ENCODE measurements around the gene FHOD3. TPM values are rescaled to one million over a fixed set of nuclear protein-coding genes. Genes with fewer than 3 reads are reported as not detected.

Gene FHOD3
- total and polyA plus RNA-seq, 9 donors: 27.1 to 36.8 (median 33.7) TPM

Other genes starting within 250 kb of the FHOD3 start
- gene RPRD1A, start 230.2 kb upstream of the FHOD3 start, total RNA-seq: 40.0 TPM
- 10 to 100 TPM; 31.2 to 43.6 (median 37.2) TPM for gene RPRD1A, start 230.2 kb upstream of the FHOD3 start, polyA plus RNA-seq (ENCODE audit: insufficient read depth in 1 of 8, insufficient read length in 8 of 8, low replicate concordance in 1 of 8)
- gene SLC39A6, start 168.4 kb upstream of the FHOD3 start, total RNA-seq: 37.4 TPM
- 10 to 100 TPM; 26.9 to 40.9 (median 29.3) TPM for gene SLC39A6, start 168.4 kb upstream of the FHOD3 start, polyA plus RNA-seq (ENCODE audit: insufficient read depth in 1 of 8, insufficient read length in 8 of 8, low replicate concordance in 1 of 8)
- gene ELP2, start 167.8 kb upstream of the FHOD3 start, total RNA-seq: 82.2 TPM
- 10 to 100 TPM; 52.9 to 81.9 (median 61.5) TPM for gene ELP2, start 167.8 kb upstream of the FHOD3 start, polyA plus RNA-seq (ENCODE audit: insufficient read depth in 1 of 8, insufficient read length in 8 of 8, low replicate concordance in 1 of 8)
- 0.13 TPM for gene MOCOS, start 110.2 kb upstream of the FHOD3 start, total RNA-seq
- under 1 TPM; 0.10 to 0.62 (median 0.25) TPM for gene MOCOS, start 110.2 kb upstream of the FHOD3 start, polyA plus RNA-seq (ENCODE audit: insufficient read depth in 1 of 8, insufficient read length in 8 of 8, low replicate concordance in 1 of 8)